Lower lobe of right lung (tissue), 2 donors: Measurements from ENCODE around the gene DUSP14. TPM values are rescaled to one million over a fixed set of nuclear protein-coding genes. Genes with fewer than 3 reads are reported as not detected.

Experiments
- ATAC-seq, 2 donors: fragments of 200-7000 bp; cut with Tn5 transposase; one replicate each; pipeline ENCODE4 v1.9.1; 2020 to 2022; ENCODE audit warnings: mild to moderate bottlenecking in 2 of 2, moderate library complexity in 2 of 2
- DNase-seq: peaks from one replicate; pipeline ENCODE4 v3.0.0-alpha.2; 2020
- H3K27ac ChIP-seq: fragments of 200-600 bp; one replicate; pipeline ENCODE4 v1.8.0; 2022
- H3K27me3 ChIP-seq: fragments of 200-600 bp; one replicate; pipeline ENCODE4 v1.8.0; 2022; ENCODE audit warnings: low read depth
- H3K36me3 ChIP-seq: fragments of 200-600 bp; one replicate; pipeline ENCODE4 v1.8.0; 2022; ENCODE audit warnings: mild to moderate bottlenecking
- H3K4me1 ChIP-seq: fragments of 200-600 bp; one replicate; pipeline ENCODE4 v1.8.0; 2022
- H3K4me3 ChIP-seq: fragments of 200-600 bp; one replicate; pipeline ENCODE4 v1.8.0; 2022; ENCODE audit warnings: mild to moderate bottlenecking
- H3K9me3 ChIP-seq: fragments of 200-600 bp; one replicate; pipeline ENCODE4 v1.8.0; 2022
- CTCF ChIP-seq: fragments of 200-600 bp; IDR thresholded peaks from one replicate; pipeline ENCODE4 v1.8.0; 2022; ENCODE audit warnings: antibody characterized with exemption, mild to moderate bottlenecking
- intact Hi-C: fragments of 100-400 bp; cut with DNase I; formaldehyde crosslinking; loops from one replicate; pipeline ENCODE4 v1.11.0; 2022
- total RNA-seq: library from RNA; stranded (reverse); fragmentation: NEBNext Ultra II Directional; extraction: Animal tissue kit (Norgen Biotek cat#: 25700); gene quantifications from one replicate; pipeline ENCODE4 v1.2.1, GENCODE V29; 2021
- donor health status: DM: no; HTN: yes; CAD: no; lungs with severe emphysema.

Gene DUSP14
- total RNA-seq, 1 donor from 2014 or later, result 7.7 TPM

DNA sequence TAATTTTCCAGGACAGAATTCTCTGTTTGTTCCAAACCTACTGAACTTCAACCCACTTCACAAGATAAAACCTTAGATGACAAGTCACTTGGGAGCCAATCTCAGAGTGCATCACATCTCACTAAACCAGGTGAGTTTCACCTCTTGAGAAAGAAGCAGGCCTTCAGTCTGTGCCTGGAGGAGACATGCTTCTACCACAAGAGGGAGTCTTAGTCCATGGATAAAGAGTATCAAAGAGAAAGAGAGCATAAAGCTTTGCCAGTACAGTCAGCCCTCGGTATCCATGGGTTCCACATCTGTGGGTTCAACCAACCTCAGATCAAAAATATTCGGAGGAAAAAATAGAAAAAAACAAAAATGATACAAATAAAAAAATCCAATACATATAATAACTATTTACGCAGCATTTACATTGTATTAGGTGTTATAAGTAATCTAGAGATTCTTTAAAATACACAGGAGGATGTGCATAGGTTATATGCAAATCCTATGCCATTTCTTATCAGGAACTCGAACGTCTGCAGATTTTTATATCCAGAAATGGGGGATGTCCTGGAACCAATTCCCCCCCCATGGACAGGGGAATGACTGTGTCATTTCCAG lies 37.7 kb downstream of the DUSP14 start:
- no peak overlapping the region for H3K27ac ChIP-seq
- peak; percentile 47 for TF ChIP-seq CTCF
- ATAC-seq, result peak in 1 of 2 donors; percentile 46

DNA sequence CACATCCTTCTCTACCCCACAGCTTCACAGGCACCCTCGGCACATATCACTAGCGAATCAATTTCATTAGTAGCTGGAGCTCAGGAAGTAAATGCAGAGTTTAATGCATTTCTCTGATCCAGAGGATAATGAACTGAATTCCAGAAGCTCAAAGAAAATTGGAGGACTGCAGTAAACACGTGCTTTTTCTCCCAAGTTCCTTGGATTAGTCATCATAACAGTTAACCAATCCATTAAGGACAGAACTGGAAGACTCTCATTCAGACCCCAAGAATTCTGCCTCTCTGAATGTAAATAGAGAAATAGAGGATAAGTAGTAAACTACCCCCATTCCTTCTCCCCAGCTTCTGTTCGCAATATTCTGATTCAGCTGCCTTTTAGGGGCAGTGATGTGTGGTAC lies 40.7 kb downstream of the DUSP14 start:
- Histone ChIP-seq H3K27ac (no peak overlapping the region), H3K4me3 (no peak overlapping the region), H3K36me3 (peaks cover 93% of the 10 kb centered on the region), H3K4me1 (no peaks in the 10 kb centered on the region), H3K27me3 (no peaks in the 10 kb centered on the region), H3K9me3 (no peaks in the 10 kb centered on the region)
- intact Hi-C loops, result no loop called here
- TF ChIP-seq CTCF, result no peak
- no peak for ATAC-seq
- no peak for DNase-seq

More for the DNA sequence above, 37.7 kb downstream of the DUSP14 start:
- no peak overlapping the region for H3K4me3 ChIP-seq
- intact Hi-C loops, result no loop called here
- no peak for DNase-seq
- no peaks in the 10 kb centered on the region for H3K4me1 ChIP-seq
- no peaks in the 10 kb centered on the region for H3K9me3 ChIP-seq
- no peaks in the 10 kb centered on the region for H3K27me3 ChIP-seq
- H3K36me3 ChIP-seq, result peaks cover 90% of the 10 kb centered on the region

GRCh38 chr17:37532756-37533155 lies 43.1 kb downstream of the DUSP14 start:
- DNase-seq (no peak), ATAC-seq (no peak)
- Histone ChIP-seq H3K27me3 (no peaks in the 10 kb centered on the region), H3K9me3 (no peaks in the 10 kb centered on the region), H3K4me3 (no peak overlapping the region), H3K36me3 (peaks cover 97% of the 10 kb centered on the region), H3K4me1 (no peaks in the 10 kb centered on the region), H3K27ac (no peak overlapping the region)
- no peak for TF ChIP-seq CTCF
- intact Hi-C loops, result no loop called here

DNA sequence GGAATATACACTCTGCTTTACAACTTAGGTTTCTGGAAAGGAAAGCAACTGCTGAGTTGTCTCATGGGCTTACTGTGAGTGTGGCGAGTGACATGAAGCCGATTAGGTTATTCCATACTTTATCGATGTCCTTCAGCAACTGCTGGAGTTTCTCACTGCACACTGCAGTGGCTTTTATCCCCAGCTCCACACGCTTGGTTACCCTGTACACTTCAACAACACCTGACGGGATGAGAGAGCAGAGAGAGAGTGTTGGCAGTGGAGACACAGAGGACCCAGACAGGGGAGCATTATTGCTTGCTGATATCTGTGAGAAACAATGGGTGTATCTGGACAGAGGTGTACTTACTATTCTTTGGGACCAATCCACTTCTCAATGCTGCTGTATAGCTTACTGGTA lies 46.2 kb downstream of the DUSP14 start:
- ATAC-seq (no peak), DNase-seq (no peak)
- Histone ChIP-seq H3K4me3 (no peak overlapping the region), H3K36me3 (peaks cover 97% of the 10 kb centered on the region), H3K27ac (no peak overlapping the region), H3K9me3 (no peaks in the 10 kb centered on the region), H3K4me1 (no peaks in the 10 kb centered on the region), H3K27me3 (no peaks in the 10 kb centered on the region)
- intact Hi-C loops, result no loop called here
- TF ChIP-seq CTCF, result no peak

GRCh38 chr17:37538981-37539659 lies 49.4 kb downstream of the DUSP14 start:
- Histone ChIP-seq H3K4me3 (no peak overlapping the region), H3K36me3 (peaks cover 100% of the 10 kb centered on the region), H3K4me1 (no peaks in the 10 kb centered on the region), H3K27ac (no peak overlapping the region), H3K9me3 (no peaks in the 10 kb centered on the region), H3K27me3 (no peaks in the 10 kb centered on the region)
- ATAC-seq (no peak), DNase-seq (no peak)
- intact Hi-C loops, result no loop called here
- TF ChIP-seq CTCF, result no peak
